HL-60 (cell line): ENCODE measurements around the gene RABGEF1.
A peak's percentile ranks its signal among the peaks of the same experiment; 100 is the strongest.

Source experiments
- DNase-seq, 2 experiments: peaks; one replicate each; pipeline ENCODE4 v3.0.0-alpha.2; 2010 to 2020; ENCODE audit warnings: low read depth in 1 of 2, low spot score in 1 of 2
- H3K27ac ChIP-seq: fragments of 250-450 bp; sonication (Bioruptor Pico); replicated peaks from 2 replicates; pipeline ENCODE4 v1.5.1; 2020; ENCODE audit warnings: mild to moderate bottlenecking, moderate library complexity
- H3K27me3 ChIP-seq: fragments of 250-450 bp; sonication (Bioruptor Pico); 2 replicates; pipeline ENCODE4 v1.5.1; 2021; ENCODE audit warnings: mild to moderate bottlenecking, moderate library complexity; ENCODE audit not compliant: insufficient read depth, poor library complexity, severe bottlenecking
- H3K4me3 ChIP-seq: replicated peaks from 2 replicates; pipeline ENCODE4 v1.5.1; 2011; ENCODE audit warnings: mild to moderate bottlenecking, control low read depth, low read length; ENCODE audit not compliant: insufficient read depth
- CTCF ChIP-seq: IDR thresholded peaks from one replicate; pipeline ENCODE4 v1.5.1; 2011; ENCODE audit warnings: low read length, control low read depth, inconsistent platforms; ENCODE audit not compliant: insufficient read depth
- GABPA ChIP-seq: IDR thresholded peaks from 2 replicates; pipeline ENCODE4 v1.6.1; 2012; ENCODE audit warnings: low read depth
- POLR2AphosphoS5 ChIP-seq: IDR thresholded peaks from 2 replicates; pipeline ENCODE4 v1.6.1; 2012; ENCODE audit warnings: low read depth
- REST ChIP-seq: IDR thresholded peaks from 2 replicates; pipeline ENCODE4 v1.6.1; 2012; ENCODE audit warnings: low read depth; ENCODE audit not compliant: insufficient replicate concordance
- SPI1 ChIP-seq: IDR thresholded peaks from 2 replicates; pipeline ENCODE4 v1.6.1; 2012; ENCODE audit warnings: low read depth, mild to moderate bottlenecking, borderline replicate concordance

RABGEF1 gene

GRCh38 chr7:66832531-66833351, 92.2 kb downstream of the RABGEF1 start:
- Histone ChIP-seq H3K27ac (no peak overlapping the region), H3K27me3 (no peaks in the 10 kb centered on the region), H3K4me3 (no peak overlapping the region)
- TF ChIP-seq SPI1 (no peak), REST (no peak), CTCF (no peak), GABPA (no peak), POLR2AphosphoS5 (no peak)
- DNase-seq: no peak

GRCh38 chr7:66837007-66837406, 96.5 kb downstream of the RABGEF1 start:
- no peak overlapping the region for H3K4me3 ChIP-seq
- TF ChIP-seq CTCF (peak; percentile 63), SPI1 (no peak), REST (no peak), GABPA (no peak), POLR2AphosphoS5 (no peak)
- peak; percentile 45 to 77 for DNase-seq
- H3K27ac ChIP-seq: no peak overlapping the region
- H3K27me3 ChIP-seq: no peaks in the 10 kb centered on the region

- DNase-seq: no peak
- Histone ChIP-seq H3K27me3 (no peaks in the 10 kb centered on the region), H3K27ac (no peak overlapping the region), H3K4me3 (no peak overlapping the region)
- TF ChIP-seq SPI1 (no peak), GABPA (no peak), POLR2AphosphoS5 (no peak), CTCF (no peak), REST (no peak)
Measured at GRCh38 chr7:66837661-66838060, 97.1 kb downstream of the RABGEF1 start.
